PC-9 (cell line): ENCODE data around the gene LRRC7. TPM values are rescaled to one million over a fixed set of nuclear protein-coding genes. Genes with fewer than 3 reads are reported as not detected.

Source experiments
- BruUV-seq: library from RNA; stranded (reverse); fragments of 400-500 nt; replicated peaks from 2 replicates; lab custom pipeline; 2021; lab: Mats Ljungman, UMichigan
- CTCF ChIA-PET: fragments of 300-600 bp; sonication (Branson Sonifier 250); formaldehyde crosslinking; loops from one replicate; lab custom pipeline; 2022; ENCODE audit warnings: antibody characterized with exemption; lab: Charles Lee
- POLR2A ChIA-PET: fragments of 300-600 bp; sonication (Branson Sonifier 250); formaldehyde crosslinking; loops from one replicate; lab custom pipeline; 2022; ENCODE audit warnings: antibody characterized with exemption; ENCODE audit not compliant: unreplicated experiment; lab: Charles Lee
- DNase-seq, 2 experiments: peaks; one replicate each; pipeline versions ENCODE4 v3.0.0 to v3.0.0-alpha.2; 2015 to 2022; ENCODE audit warnings: mixed read lengths in 1 of 2
- H2AFZ ChIP-seq: fragments of 200-600 bp; sonication (generic); 2 replicates; pipeline ENCODE4 v1.8.1; 2017; ENCODE audit warnings: antibody characterized with exemption
- H3F3A ChIP-seq: fragments of 200-600 bp; sonication (generic); 2 replicates; pipeline ENCODE4 v1.8.1; 2017; ENCODE audit warnings: antibody characterized with exemption, mild to moderate bottlenecking, low read depth; ENCODE audit not compliant: insufficient read depth
- H3K27ac ChIP-seq: fragments of 200-600 bp; sonication (generic); 2 replicates; pipeline ENCODE4 v1.6.1; 2016; ENCODE audit warnings: mixed run types
- H3K27me3 ChIP-seq: fragments of 200-600 bp; sonication (generic); 2 replicates; pipeline ENCODE4 v1.6.1; 2016; ENCODE audit warnings: low read depth, mixed run types; ENCODE audit not compliant: insufficient read depth
- H3K36me3 ChIP-seq: fragments of 200-600 bp; sonication (generic); 2 replicates; pipeline ENCODE4 v1.6.1; 2016; ENCODE audit warnings: low read depth, mixed run types
- H3K4me1 ChIP-seq: fragments of 200-600 bp; sonication (generic); replicated peaks from 2 replicates; pipeline ENCODE4 v1.6.1; 2016; ENCODE audit warnings: mixed run types; ENCODE audit not compliant: insufficient read depth
- H3K4me2 ChIP-seq: fragments of 200-600 bp; sonication (generic); 2 replicates; pipeline ENCODE4 v1.6.1; 2017; ENCODE audit warnings: mixed run types
- H3K4me3 ChIP-seq: fragments of 200-600 bp; sonication (generic); 2 replicates; pipeline ENCODE4 v1.6.1; 2016; ENCODE audit warnings: mixed run types
- H3K79me2 ChIP-seq: fragments of 200-600 bp; sonication (generic); 2 replicates; pipeline ENCODE4 v1.6.1; 2017; ENCODE audit warnings: low read depth, mixed run types
- H3K9me2 ChIP-seq: fragments of 200-600 bp; sonication (generic); 2 replicates; pipeline ENCODE4 v1.8.1; 2017; ENCODE audit warnings: mild to moderate bottlenecking; ENCODE audit not compliant: insufficient read depth
- H3K9me3 ChIP-seq: fragments of 200-600 bp; sonication (generic); 2 replicates; pipeline ENCODE4 v1.8.1; 2016; ENCODE audit warnings: low read depth; ENCODE audit not compliant: insufficient read depth
- H4K20me1 ChIP-seq: fragments of 200-600 bp; sonication (generic); 2 replicates; pipeline ENCODE4 v1.8.1; 2017; ENCODE audit not compliant: insufficient read depth
- CTCF ChIP-seq: fragments of 200-600 bp; sonication (generic); conservative IDR thresholded peaks from 2 replicates; pipeline ENCODE4 v1.6.1; 2017; ENCODE audit warnings: mixed run types, antibody characterized with exemption, mild to moderate bottlenecking, moderate library complexity
- EZH2 ChIP-seq: fragments of 200-600 bp; sonication (generic); IDR thresholded peaks from 2 replicates; pipeline ENCODE4 v1.8.0; 2017; ENCODE audit warnings: antibody characterized with exemption, low read depth
- intact Hi-C: fragments of 100-400 bp; cut with micrococcal nuclease; formaldehyde crosslinking; loops from one replicate; pipeline ENCODE4 v1.10.0; 2022; ENCODE audit not compliant: unreplicated experiment
- total RNA-seq: library from RNA; stranded (reverse); gene quantifications from 2 replicates; pipeline ENCODE4 v1.2.3, GENCODE V29; 2021

Gene LRRC7
- total RNA-seq, 1 experiment from 2014 or later: not detected

GRCh38 chr1:69794831-69795230 is 227.1 kb downstream of the LRRC7 start:
- H3K36me3 ChIP-seq: no peaks in the 10 kb centered on the region
- no peaks in the 10 kb centered on the region for H3K79me2 ChIP-seq
- no peak overlapping the region for H3K4me3 ChIP-seq
- no peaks in the 10 kb centered on the region for H3K4me1 ChIP-seq
- no peaks in the 10 kb centered on the region for H3K27me3 ChIP-seq
- no TSS peak for BruUV-seq
- no peaks in the 10 kb centered on the region for H3K9me2 ChIP-seq
- H3F3A ChIP-seq: no peaks in the 10 kb centered on the region
- no peaks in the 10 kb centered on the region for H4K20me1 ChIP-seq
- no peak for TF ChIP-seq CTCF
- no peak for TF ChIP-seq EZH2
- H2AFZ ChIP-seq: no peak overlapping the region
- POLR2A ChIA-PET: no interaction called here
- no peaks in the 10 kb centered on the region for H3K9me3 ChIP-seq
- intact Hi-C loops: no loop called here
- CTCF ChIA-PET: no interaction called here
- no peak overlapping the region for H3K4me2 ChIP-seq
- DNase-seq: no peak
- H3K27ac ChIP-seq: no peak overlapping the region

- TF ChIP-seq CTCF: no peak
- BruUV-seq: no TSS peak
- ChIA-PET POLR2A (interaction anchor here (0.6 kb wide), 1 partner anchor 127 kb away, joined by 5 read pairs; no protein-coding TSS in a partner anchor), CTCF (no interaction called here)
- H3K9me2 ChIP-seq: no peaks in the 10 kb centered on the region
- intact Hi-C loops: no loop called here
- H3K4me2 ChIP-seq: no peak overlapping the region
- no peaks in the 10 kb centered on the region for H4K20me1 ChIP-seq
- no peak overlapping the region for H3K27ac ChIP-seq
- no peaks in the 10 kb centered on the region for H3K9me3 ChIP-seq
- H3K4me3 ChIP-seq: no peak overlapping the region
- H3K36me3 ChIP-seq: no peaks in the 10 kb centered on the region
- H3K4me1 ChIP-seq: no peaks in the 10 kb centered on the region
- no peak for DNase-seq
- H3F3A ChIP-seq: no peaks in the 10 kb centered on the region
- no peak overlapping the region for H2AFZ ChIP-seq
- H3K79me2 ChIP-seq: no peaks in the 10 kb centered on the region
- H3K27me3 ChIP-seq: no peaks in the 10 kb centered on the region
Measured at GRCh38 chr1:69814926-69815325, 247.2 kb downstream of the LRRC7 start.

- no peaks in the 10 kb centered on the region; the same call in 1 of the 2 replicates for H3K9me2 ChIP-seq
- no peak overlapping the region for H3K4me2 ChIP-seq
- H3K27me3 ChIP-seq: no peaks in the 10 kb centered on the region
- BruUV-seq: no TSS peak
- no peaks in the 10 kb centered on the region for H3K36me3 ChIP-seq
- H3K4me1 ChIP-seq: no peaks in the 10 kb centered on the region
- no peak overlapping the region for H3K4me3 ChIP-seq
- ChIA-PET CTCF (no interaction called here), POLR2A (no interaction called here)
- TF ChIP-seq CTCF (no peak), EZH2 (no peak)
- no peaks in the 10 kb centered on the region for H4K20me1 ChIP-seq
- H3K79me2 ChIP-seq: no peaks in the 10 kb centered on the region
- H3K27ac ChIP-seq: no peak overlapping the region
- DNase-seq: no peak
- no peaks in the 10 kb centered on the region for H3K9me3 ChIP-seq
- intact Hi-C loops: no loop called here
- no peak overlapping the region for H2AFZ ChIP-seq
- H3F3A ChIP-seq: no peaks in the 10 kb centered on the region
Measured at GRCh38 chr1:69824932-69825331, 257.2 kb downstream of the LRRC7 start.
